GM20000 (cell line): ENCODE results near the gene ENC1.
A peak's percentile ranks its signal among the peaks of the same experiment; 100 is the strongest.

Source experiments
- DNase-seq: peaks from one replicate; pipeline ENCODE4 v3.0.0; 2012; ENCODE audit warnings: low spot score
- TF ChIP-seq, protein P1 (sequence below): IDR thresholded peaks from 2 replicates; pipeline ENCODE4 v1.5.1; 2012; ENCODE audit warnings: mild to moderate bottlenecking, control low read depth; ENCODE audit errors: extremely low read depth, missing control alignments

Gene ENC1

DNA sequence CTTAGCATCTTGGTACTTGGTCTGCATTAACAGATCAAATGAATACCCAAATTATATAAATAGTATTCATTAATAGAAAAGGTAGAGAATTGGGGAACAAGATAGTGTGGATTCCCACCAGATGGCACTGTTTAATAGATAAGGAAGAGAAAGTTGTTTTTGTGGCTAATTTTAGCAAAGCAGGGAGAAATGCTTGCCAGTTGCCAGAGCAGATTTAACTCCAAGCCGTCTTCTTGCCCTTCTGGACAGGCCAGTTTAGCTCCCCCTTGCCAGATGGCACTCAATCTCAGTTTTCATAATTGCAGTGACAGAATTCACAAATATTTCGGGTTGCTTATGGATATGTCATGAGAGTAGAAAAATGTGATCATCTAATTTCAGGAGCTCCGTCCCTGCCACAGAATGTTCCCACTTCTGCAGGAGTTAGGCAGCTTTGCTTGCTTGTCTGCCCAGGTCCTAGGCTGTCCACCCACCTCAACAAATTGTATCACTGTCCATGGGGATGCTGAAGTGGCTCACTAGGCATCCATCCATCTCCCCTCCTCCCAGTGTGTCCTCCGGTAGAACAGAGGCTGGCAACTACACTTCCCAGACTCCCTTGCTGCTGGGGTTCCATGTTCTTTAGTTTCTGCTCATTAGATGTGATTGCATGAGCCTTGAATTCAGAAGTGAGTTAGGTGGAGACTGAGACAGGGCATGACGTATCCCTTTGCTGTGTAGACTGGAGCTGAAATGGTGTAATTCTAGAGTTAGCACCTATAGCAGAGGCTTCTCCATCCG lies 32.7 kb upstream of the ENC1 start:
- TF ChIP-seq, protein P1, sequence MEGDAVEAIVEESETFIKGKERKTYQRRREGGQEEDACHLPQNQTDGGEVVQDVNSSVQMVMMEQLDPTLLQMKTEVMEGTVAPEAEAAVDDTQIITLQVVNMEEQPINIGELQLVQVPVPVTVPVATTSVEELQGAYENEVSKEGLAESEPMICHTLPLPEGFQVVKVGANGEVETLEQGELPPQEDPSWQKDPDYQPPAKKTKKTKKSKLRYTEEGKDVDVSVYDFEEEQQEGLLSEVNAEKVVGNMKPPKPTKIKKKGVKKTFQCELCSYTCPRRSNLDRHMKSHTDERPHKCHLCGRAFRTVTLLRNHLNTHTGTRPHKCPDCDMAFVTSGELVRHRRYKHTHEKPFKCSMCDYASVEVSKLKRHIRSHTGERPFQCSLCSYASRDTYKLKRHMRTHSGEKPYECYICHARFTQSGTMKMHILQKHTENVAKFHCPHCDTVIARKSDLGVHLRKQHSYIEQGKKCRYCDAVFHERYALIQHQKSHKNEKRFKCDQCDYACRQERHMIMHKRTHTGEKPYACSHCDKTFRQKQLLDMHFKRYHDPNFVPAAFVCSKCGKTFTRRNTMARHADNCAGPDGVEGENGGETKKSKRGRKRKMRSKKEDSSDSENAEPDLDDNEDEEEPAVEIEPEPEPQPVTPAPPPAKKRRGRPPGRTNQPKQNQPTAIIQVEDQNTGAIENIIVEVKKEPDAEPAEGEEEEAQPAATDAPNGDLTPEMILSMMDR, result peak; percentile 15
- DNase-seq, result no peak

DNA sequence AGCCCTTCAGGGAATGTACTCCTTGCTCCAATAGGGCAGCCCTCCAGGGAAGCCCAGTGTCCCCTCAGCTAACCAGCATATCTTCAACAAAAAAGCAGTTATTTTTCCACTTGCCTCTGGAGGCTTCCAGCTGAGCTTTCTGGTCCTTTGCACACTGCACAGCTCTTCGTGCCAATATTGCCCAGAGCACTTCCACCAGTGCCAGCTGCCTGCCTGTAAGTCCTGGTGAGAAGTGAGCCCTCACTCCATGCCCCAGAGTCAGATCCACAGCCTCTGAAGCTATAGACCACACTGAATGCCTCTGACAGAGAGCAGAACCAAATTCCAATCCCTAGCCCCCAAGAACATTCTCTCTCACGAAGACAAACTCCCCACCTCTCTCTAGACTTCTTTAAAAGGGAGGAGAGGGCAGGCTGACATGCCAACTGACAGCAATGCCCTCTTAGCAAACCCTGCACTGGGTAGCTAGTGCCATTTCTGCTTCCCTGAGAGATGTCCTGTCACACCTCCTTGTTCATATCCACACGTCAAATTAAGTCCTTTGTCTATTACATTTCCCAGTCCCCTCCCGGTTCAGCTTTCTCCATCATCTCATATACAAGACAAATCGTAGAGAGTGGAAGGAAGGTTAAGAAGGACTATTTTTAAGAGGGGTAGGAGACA lies 31.8 kb upstream of the ENC1 start:
- TF ChIP-seq, protein P1, result no peak
- DNase-seq, result no peak

DNA sequence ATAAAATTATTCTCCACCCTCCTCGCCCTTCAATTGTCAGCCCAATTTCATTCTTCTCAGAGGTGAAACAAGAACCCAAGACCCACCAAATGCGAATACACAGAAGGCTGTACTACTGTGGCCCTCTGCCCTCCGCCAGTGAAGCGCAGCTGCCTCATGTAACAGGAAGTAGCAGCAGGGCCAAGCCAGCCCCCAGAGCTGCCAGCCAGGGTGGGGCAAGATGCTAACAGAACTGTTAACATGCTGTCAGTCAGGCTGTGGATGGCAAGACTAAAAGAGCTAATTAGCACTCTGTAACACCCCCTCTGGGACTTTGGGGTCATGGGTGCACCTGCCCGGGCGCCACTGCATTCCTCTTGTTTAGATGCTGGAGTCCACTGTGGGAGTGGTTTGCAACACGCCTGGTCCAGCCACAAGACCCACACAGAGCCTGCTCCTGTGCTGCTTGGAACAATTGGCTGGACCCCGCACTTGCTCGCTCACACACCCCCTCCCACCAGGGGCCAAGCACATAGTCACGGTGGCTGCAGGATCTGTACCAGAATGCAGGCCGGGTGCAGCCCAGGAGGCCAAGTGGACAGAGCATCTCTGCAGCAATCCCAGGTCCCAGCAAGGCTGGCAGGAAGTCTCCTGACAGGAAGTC lies 30.0 kb upstream of the ENC1 start:
- TF ChIP-seq, protein P1, result no peak
- DNase-seq, result no peak

DNA sequence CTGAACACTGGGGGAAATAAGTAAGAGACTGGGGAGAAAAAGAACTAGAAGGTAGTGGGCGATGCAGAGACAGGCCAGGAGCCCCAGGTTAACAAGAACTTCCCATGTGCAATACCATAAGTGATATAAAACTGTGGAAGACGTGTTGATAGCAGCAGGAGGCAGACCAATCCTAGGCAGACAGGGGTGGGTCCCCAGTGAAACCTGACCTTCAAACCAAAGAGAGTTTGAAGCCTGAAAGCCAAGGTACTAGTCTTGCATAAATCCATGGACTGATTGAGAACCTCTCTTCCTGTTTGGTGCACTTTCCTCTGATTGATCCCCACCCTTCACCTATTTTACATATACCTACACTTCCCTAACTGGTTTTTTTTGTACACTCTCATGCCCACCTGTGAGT lies 29.3 kb upstream of the ENC1 start:
- no peak for DNase-seq
- TF ChIP-seq, protein P1, result no peak

DNA sequence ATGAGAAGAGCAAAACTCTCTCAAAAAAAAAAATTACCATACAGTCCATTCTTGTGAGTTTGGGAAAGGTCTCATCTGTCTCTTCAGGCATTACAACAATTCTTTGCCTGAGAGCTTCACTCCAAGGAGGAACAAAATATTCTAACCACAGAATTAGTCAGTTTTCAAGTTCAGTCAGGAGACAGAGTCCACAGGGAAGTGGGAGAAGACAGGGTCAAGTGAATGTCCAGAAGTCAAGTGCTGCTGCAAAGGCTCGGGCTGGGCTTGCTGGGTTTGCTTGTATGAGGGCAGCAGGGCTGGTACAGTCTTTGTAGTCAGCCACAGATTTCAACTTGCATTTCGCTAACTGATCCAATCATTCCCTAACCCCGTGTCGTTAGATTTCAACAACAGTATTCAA lies 26.9 kb upstream of the ENC1 start:
- TF ChIP-seq, protein P1, result no peak
- DNase-seq, result no peak

DNA sequence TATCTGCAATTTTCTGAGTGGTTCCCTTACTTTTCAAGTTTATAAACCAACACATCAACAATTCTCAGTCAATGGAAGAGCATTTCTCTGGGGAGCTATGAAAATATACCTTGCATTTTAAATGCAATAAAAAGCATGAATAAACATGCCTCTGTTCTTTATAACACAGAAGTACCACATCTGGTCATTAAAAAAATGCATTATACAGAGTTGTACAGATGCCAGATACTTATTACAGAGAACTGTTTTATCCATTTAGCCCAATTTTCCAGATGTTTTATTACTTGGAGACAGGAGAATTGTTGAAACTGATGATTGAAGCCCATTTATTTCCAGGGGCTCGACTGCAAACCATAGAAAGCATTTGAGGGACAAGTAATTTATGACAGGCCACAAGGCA lies 25.3 kb upstream of the ENC1 start:
- TF ChIP-seq, protein P1, result no peak
- DNase-seq, result no peak

DNA sequence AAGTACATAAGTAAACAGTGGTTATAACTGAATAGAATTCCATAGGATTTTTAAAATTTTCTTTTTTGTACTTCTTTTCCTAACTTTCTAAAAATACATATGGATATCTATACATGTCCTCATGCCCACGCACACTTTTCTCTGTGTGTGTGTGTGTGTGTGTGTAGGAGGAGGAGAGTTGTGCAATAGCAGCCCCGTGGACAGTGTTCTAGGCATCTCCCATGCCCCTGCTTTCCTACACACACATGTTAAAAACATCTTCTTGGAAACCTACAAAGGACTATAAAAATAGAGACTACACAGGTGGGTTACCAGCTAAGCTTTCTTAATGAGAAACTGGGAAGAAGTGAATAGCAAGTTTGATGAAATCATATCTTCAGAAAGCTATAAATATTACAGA lies 24.7 kb upstream of the ENC1 start:
- TF ChIP-seq, protein P1, result no peak
- no peak for DNase-seq
